Kidney (tissue), 14 donors: ENCODE data around the gene HDAC1. TPM values are rescaled to one million over a fixed set of nuclear protein-coding genes. Genes with fewer than 3 reads are reported as not detected.
A peak's percentile ranks its signal among the peaks of the same experiment; 100 is the strongest.

Experiments
- DNase-seq, 5 donors: peaks; one replicate each; pipeline ENCODE4 v3.0.0-alpha.2; 2013 to 2020
- FAIRE-seq: peaks from 2 replicates; lab custom pipeline; 2012; peaks lifted over from hg19 to GRCh38; lab: Jason Lieb, UNC
- H3K27ac ChIP-seq, 2 donors: one replicate each; pipeline ENCODE4 v1.7.0; 2013; ENCODE audit warnings: low read depth in 2 of 2, low read length in 2 of 2, inconsistent platforms in 1 of 2
- H3K27me3 ChIP-seq: one replicate; pipeline ENCODE4 v1.7.1; 2013; ENCODE audit warnings: low read length, inconsistent platforms; ENCODE audit not compliant: control insufficient read depth, insufficient read depth
- H3K36me3 ChIP-seq, 3 donors: one replicate each; pipeline versions ENCODE4 v1.7.0 to v1.7.1; 2013; ENCODE audit warnings: low read length in 3 of 3, control low read depth in 1 of 3, inconsistent platforms in 1 of 3; ENCODE audit not compliant: insufficient read depth in 3 of 3, control insufficient read depth in 2 of 3
- H3K4me1 ChIP-seq, 3 donors: one replicate each; pipeline versions ENCODE4 v1.7.0 to v1.7.1; 2013; ENCODE audit warnings: low read length in 3 of 3, inconsistent platforms in 1 of 3, low read depth in 1 of 3; ENCODE audit not compliant: control insufficient read depth in 2 of 3, insufficient read depth in 2 of 3
- H3K4me3 ChIP-seq, 3 donors: one replicate each; pipeline versions ENCODE4 v1.7.0 to v1.8.1; 2013; ENCODE audit warnings: low read length in 3 of 3, control low read depth in 1 of 3, inconsistent platforms in 1 of 3
- H3K9ac ChIP-seq, 3 donors: one replicate each; pipeline versions ENCODE4 v1.7.0 to v1.7.1; 2013; ENCODE audit warnings: low read length in 3 of 3, control low read depth in 1 of 3, inconsistent platforms in 1 of 3
- H3K9me3 ChIP-seq, 3 donors: one replicate each; pipeline versions ENCODE4 v1.7.0 to v1.7.1; 2013; ENCODE audit warnings: low read length in 3 of 3, control low read depth in 1 of 3, inconsistent platforms in 1 of 3; ENCODE audit not compliant: control insufficient read depth in 2 of 3, insufficient read depth in 1 of 3
- CTCF ChIP-seq: IDR thresholded peaks from 3 replicates; pipeline ENCODE4 v1.5.1; 2012; ENCODE audit warnings: mild to moderate bottlenecking, moderate library complexity, borderline replicate concordance; ENCODE audit not compliant: insufficient read depth; ENCODE audit errors: extremely low read depth
- intact Hi-C: fragments of 100-400 bp; cut with DNase I; formaldehyde crosslinking; loops from one replicate; pipeline ENCODE4 v1.11.1; 2022
- polyA plus RNA-seq: library from polyadenylated mRNA; stranded (reverse); fragments of 350-450 nt; fragmentation: Illumina TruSeq; extraction: RNeasy Lipid Tissue Mini Kit (QIAGEN cat#74804); gene quantifications from one replicate; pipeline ENCODE4 v1.2.3, GENCODE V29; 2014; ENCODE audit warnings: low read depth, low replicate concordance; ENCODE audit not compliant: insufficient read depth
- total RNA-seq: library from RNA; stranded (reverse); fragmentation: NEBNext Ultra II Directional; extraction: Animal tissue kit (Norgen Biotek cat#: 25700); gene quantifications from one replicate; pipeline ENCODE4 v1.2.1, GENCODE V29; 2021
- donor health status: control.
- donor health status: control.
- donor health status: control.
- donor health status: control.
- donor health status: control.
- donor health status: DM: yes; HTN: yes; CAD: no.
- donor health status: Normal renal cell carcinoma (clear cell type).

HDAC1 gene
- total and polyA plus RNA-seq, 2 donors from 2014 or later: 68.8 to 89.7 TPM

- H3K27ac ChIP-seq: no peak overlapping the region
- FAIRE-seq: no peak
- intact Hi-C loops: no loop called here
These were observed 22.1 kb upstream of the HDAC1 start for GRCh38 chr1:32269744-32270143.

GRCh38 chr1:32272557-32273390, 19.1 kb upstream of the HDAC1 start:
- no peak overlapping the region for H3K9ac ChIP-seq
- H3K27ac ChIP-seq: no peak overlapping the region
- DNase-seq (no peak), FAIRE-seq (no peak)
- H3K4me1 ChIP-seq: peaks cover 0 to 4% (median 2%) of the 10 kb centered on the region in 3 donors
- TF ChIP-seq CTCF: no peak
- no peak overlapping the region for H3K4me3 ChIP-seq
- intact Hi-C loops: no loop called here
- H3K27me3 ChIP-seq: peaks cover 3% of the 10 kb centered on the region
- H3K36me3 ChIP-seq: no peaks in the 10 kb centered on the region
- H3K9me3 ChIP-seq: peaks cover 0 to 2% (median 0%) of the 10 kb centered on the region in 3 donors

More at GRCh38 chr1:32269744-32270143, 22.1 kb upstream of the HDAC1 start:
- Histone ChIP-seq H3K36me3 (no peaks in the 10 kb centered on the region), H3K9me3 (peaks cover 0 to 2% (median 0%) of the 10 kb centered on the region in 3 donors), H3K9ac (no peak overlapping the region), H3K4me1 (peaks cover 0 to 8% (median 2%) of the 10 kb centered on the region in 3 donors), H3K4me3 (no peak overlapping the region), H3K27me3 (no peaks in the 10 kb centered on the region)
- no peak for TF ChIP-seq CTCF
- DNase-seq: no peak

GRCh38 chr1:32273391-32274208, 18.3 kb upstream of the HDAC1 start:
- Histone ChIP-seq H3K9ac (no peak overlapping the region), H3K4me1 (peaks cover 0 to 4% (median 2%) of the 10 kb centered on the region in 3 donors), H3K27ac (no peak overlapping the region), H3K27me3 (peaks cover 3% of the 10 kb centered on the region), H3K9me3 (peaks cover 0 to 2% (median 0%) of the 10 kb centered on the region in 3 donors), H3K36me3 (no peaks in the 10 kb centered on the region), H3K4me3 (no peak overlapping the region)
- FAIRE-seq (no peak), DNase-seq (peak in 4 of 5 donors; percentile 56 to 75 (median 67))
- no peak for TF ChIP-seq CTCF
- intact Hi-C loops: no loop called here
